ENCODE results near the gene SPATA31C1. TPM values are rescaled to one million over a fixed set of nuclear protein-coding genes. Genes with fewer than 3 reads are reported as not detected.

SPATA31C1 gene
- total and polyA plus RNA-seq, 2 donors (not counting 1 experiment from before 2014, with no cell fraction given), result not detected

- no peaks in the 10 kb centered on the region for H4K20me1 ChIP-seq (ENCODE audit: control insufficient read depth, insufficient read depth, low read length, poor library complexity, severe bottlenecking)
- WGBS (ENCODE audit: insufficient coverage), result no CpG with 5 or more reads among the region's 4 CpGs
- no peak overlapping the region for H3K4me3 Mint-ChIP-seq
- H3K79me2 ChIP-seq (ENCODE audit: control insufficient read depth, insufficient read depth, low read length), result no peaks in the 10 kb centered on the region
- H3K27me3 Mint-ChIP-seq, result no peaks in the 10 kb centered on the region
- no peaks in the 10 kb centered on the region for H3K9me3 Mint-ChIP-seq (ENCODE audit: insufficient read depth)
- H3K4me2 ChIP-seq (replicated peaks; ENCODE audit: low read depth, low read length, poor library complexity, severe bottlenecking), result no peak overlapping the region
- no peak for ATAC-seq (ENCODE audit: low read depth)
- H3K27ac Mint-ChIP-seq, result no peak overlapping the region
- peaks cover 0 to 6% (median 0%) of the 10 kb centered on the region in 3 donors for H3K9me3 ChIP-seq (ENCODE audit: control extremely low read depth in 1 of 3, control insufficient read depth in 2 of 3, insufficient read depth in 1 of 3, low read length in 2 of 3)
- ChIA-PET CTCF (no interaction called here), POLR2A (no interaction called here)
- intact Hi-C loops (cut with micrococcal nuclease), result no loop called here
- H3K27ac ChIP-seq (ENCODE audit: low read length in 2 of 2), result no peak overlapping the region
- no peak overlapping the region for H3K9ac ChIP-seq (ENCODE audit: low read length)
- TF ChIP-seq CTCF (IDR thresholded peaks at IDR 0.05) (no peak), EZH2 (IDR thresholded peaks at IDR 0.05; ENCODE audit: borderline replicate concordance, insufficient read depth, low read depth, low read length, poor library complexity, severe bottlenecking) (no peak)
- no peaks in the 10 kb centered on the region for H3K27me3 ChIP-seq (replicated peaks in 1 of 4; ENCODE audit: control extremely low read depth in 1 of 4, control insufficient read depth in 3 of 4, insufficient read depth in 4 of 4, low read length in 3 of 4)
- H3K36me3 ChIP-seq (replicated peaks in 1 of 2; ENCODE audit: control extremely low read depth in 1 of 2, control insufficient read depth in 1 of 2, extremely low read depth in 1 of 2, insufficient read depth in 2 of 2, low read length in 1 of 2), result no peaks in the 10 kb centered on the region
- no peak for DNase-seq
- H3K4me1 ChIP-seq (ENCODE audit: control insufficient read depth in 2 of 2, insufficient read depth in 2 of 2, low read length in 2 of 2), result no peaks in the 10 kb centered on the region
- H2AFZ ChIP-seq (ENCODE audit: insufficient read depth, low read depth, low read length, poor library complexity, severe bottlenecking), result no peak overlapping the region
- H3K4me3 ChIP-seq (ENCODE audit: control extremely low read depth in 1 of 5, extremely low read depth in 1 of 5, insufficient read depth in 1 of 5, low read depth in 2 of 5, low read length in 4 of 5), result no peak overlapping the region
- no peaks in the 10 kb centered on the region for H3K4me1 Mint-ChIP-seq
Measured at GRCh38 chr9:87892956-87893355, 24.8 kb upstream of the SPATA31C1 start.

GRCh38 chr9:87894998-87895625 is 22.6 kb upstream of the SPATA31C1 start:
- peaks cover 0 to 6% (median 0%) of the 10 kb centered on the region in 3 donors for H3K9me3 ChIP-seq (ENCODE audit: control extremely low read depth in 1 of 3, control insufficient read depth in 2 of 3, insufficient read depth in 1 of 3, low read length in 2 of 3)
- no peak overlapping the region for H3K27ac Mint-ChIP-seq
- no peaks in the 10 kb centered on the region for H3K36me3 ChIP-seq (replicated peaks in 1 of 2; ENCODE audit: control extremely low read depth in 1 of 2, control insufficient read depth in 1 of 2, extremely low read depth in 1 of 2, insufficient read depth in 2 of 2, low read length in 1 of 2)
- ChIA-PET POLR2A (no interaction called here), CTCF (no interaction called here)
- H3K27ac ChIP-seq (ENCODE audit: low read length in 2 of 2), result no peak overlapping the region
- no peaks in the 10 kb centered on the region for H3K4me1 ChIP-seq (ENCODE audit: control insufficient read depth in 2 of 2, insufficient read depth in 2 of 2, low read length in 2 of 2)
- no peaks in the 10 kb centered on the region for H3K9me3 Mint-ChIP-seq (ENCODE audit: insufficient read depth)
- DNase-seq (no peak), ATAC-seq (ENCODE audit: low read depth) (no peak)
- no peaks in the 10 kb centered on the region for H3K4me1 Mint-ChIP-seq
- TF ChIP-seq CTCF (IDR thresholded peaks at IDR 0.05), result no peak
- TF ChIP-seq EZH2 (IDR thresholded peaks at IDR 0.05; ENCODE audit: borderline replicate concordance, insufficient read depth, low read depth, low read length, poor library complexity, severe bottlenecking), result no peak
- H3K27me3 Mint-ChIP-seq, result no peaks in the 10 kb centered on the region
- no peak overlapping the region for H3K4me3 Mint-ChIP-seq
- H3K9ac ChIP-seq (ENCODE audit: low read length), result no peak overlapping the region
- no peaks in the 10 kb centered on the region for H4K20me1 ChIP-seq (ENCODE audit: control insufficient read depth, insufficient read depth, low read length, poor library complexity, severe bottlenecking)
- no peaks in the 10 kb centered on the region for H3K79me2 ChIP-seq (ENCODE audit: control insufficient read depth, insufficient read depth, low read length)
- H3K27me3 ChIP-seq (replicated peaks in 1 of 4; ENCODE audit: control extremely low read depth in 1 of 4, control insufficient read depth in 3 of 4, insufficient read depth in 4 of 4, low read length in 3 of 4), result no peaks in the 10 kb centered on the region
- intact Hi-C loops (cut with micrococcal nuclease), result no loop called here
- H2AFZ ChIP-seq (ENCODE audit: insufficient read depth, low read depth, low read length, poor library complexity, severe bottlenecking), result no peak overlapping the region
- no peak overlapping the region for H3K4me2 ChIP-seq (replicated peaks; ENCODE audit: low read depth, low read length, poor library complexity, severe bottlenecking)
- H3K4me3 ChIP-seq (ENCODE audit: control extremely low read depth in 1 of 5, extremely low read depth in 1 of 5, insufficient read depth in 1 of 5, low read depth in 2 of 5, low read length in 4 of 5), result no peak overlapping the region
- 94% methylated on average over 2 of the region's 4 CpGs for WGBS (ENCODE audit: insufficient coverage)
